Measurements from ENCODE around the gene MUC22.

GRCh38 chr6:31049518-31049917 lies 39.2 kb downstream of the MUC22 start:
- TF ChIP-seq POLR2AphosphoS5 (IDR thresholded peaks at IDR 0.05; ENCODE audit: low read depth, low read length), result no peak
- TF ChIP-seq POLR2A (IDR thresholded peaks at IDR 0.05; ENCODE audit: low read depth, low read length), result no peak
- no peak for TF ChIP-seq TAF1 (IDR thresholded peaks at IDR 0.05; ENCODE audit: borderline replicate concordance, low read depth, low read length)
